Measurements from ENCODE around the gene TMPRSS9. TPM values are rescaled to one million over a fixed set of nuclear protein-coding genes. Genes with fewer than 3 reads are reported as not detected.

TMPRSS9 gene
- total RNA-seq, 1 experiment from 2014 or later: not detected

- BruUV-seq (replicated peaks): no TSS peak
- DNase-seq: peak; percentile 46
- Histone ChIP-seq H3K27ac (ENCODE audit: low read length) (no peak overlapping the region), H3K4me3 (ENCODE audit: low read length) (no peak overlapping the region), H3K36me3 (ENCODE audit: low read depth, low read length) (no peaks in the 10 kb centered on the region), H3K9ac (ENCODE audit: low read length) (no peak overlapping the region), H4K20me1 (ENCODE audit: low read length) (no peaks in the 10 kb centered on the region), H2AFZ (ENCODE audit: low read length) (no peak overlapping the region), H3K79me2 (ENCODE audit: low read length) (no peaks in the 10 kb centered on the region), H3K9me2 (replicated peaks; ENCODE audit: low read length) (no peaks in the 10 kb centered on the region), H3K27me3 (ENCODE audit: low read length) (no peaks in the 10 kb centered on the region), H3K4me2 (ENCODE audit: low read length) (no peak overlapping the region), H3K4me1 (ENCODE audit: insufficient read depth, low read length) (no peaks in the 10 kb centered on the region), H3F3A (ENCODE audit: low read length, unreplicated experiment) (no peaks in the 10 kb centered on the region), H3K9me3 (ENCODE audit: low read length) (no peaks in the 10 kb centered on the region)
- ATAC-seq: peak; percentile 90
- TF ChIP-seq EZH2 (IDR thresholded peaks at IDR 0.05; ENCODE audit: low read length, unreplicated experiment): no peak
- TF ChIP-seq EZH2phosphoT487 (IDR thresholded peaks at IDR 0.05; ENCODE audit: borderline replicate concordance, low read length): no peak
- peak; percentile 67 for TF ChIP-seq CTCF (conservative IDR thresholded peaks at IDR 0.05; ENCODE audit: low read depth, low read length)
- CTCF ChIA-PET: interaction anchor here (0.6 kb wide), 1 partner anchor 8 kb away, joined by 3 read pairs; no protein-coding TSS in a partner anchor
- intact Hi-C loops (cut with micrococcal nuclease): loop anchor here (1.0 to 10.0 kb wide), 2 partner anchors 81 to 160 kb away; partner anchors contain the start of genes PLEKHJ1 and SF3A2
- POLR2A ChIA-PET (ENCODE audit: unreplicated experiment): no interaction called here
These were observed 44.2 kb upstream of the TMPRSS9 start for GRCh38 chr19:2315818-2316353.

GRCh38 chr19:2317300-2317699 is 42.8 kb upstream of the TMPRSS9 start:
- Histone ChIP-seq H3F3A (ENCODE audit: low read length, unreplicated experiment) (no peaks in the 10 kb centered on the region), H3K27ac (ENCODE audit: low read length) (no peak overlapping the region), H2AFZ (ENCODE audit: low read length) (no peak overlapping the region), H4K20me1 (ENCODE audit: low read length) (no peaks in the 10 kb centered on the region), H3K9me2 (replicated peaks; ENCODE audit: low read length) (no peaks in the 10 kb centered on the region), H3K4me1 (ENCODE audit: insufficient read depth, low read length) (no peaks in the 10 kb centered on the region), H3K4me3 (ENCODE audit: low read length) (no peak overlapping the region), H3K36me3 (ENCODE audit: low read depth, low read length) (no peaks in the 10 kb centered on the region), H3K4me2 (ENCODE audit: low read length) (no peak overlapping the region), H3K79me2 (ENCODE audit: low read length) (no peaks in the 10 kb centered on the region), H3K9me3 (ENCODE audit: low read length) (no peaks in the 10 kb centered on the region), H3K9ac (ENCODE audit: low read length) (no peak overlapping the region), H3K27me3 (ENCODE audit: low read length) (no peaks in the 10 kb centered on the region)
- ATAC-seq (no peak), DNase-seq (no peak)
- CTCF ChIA-PET: no interaction called here
- BruUV-seq (replicated peaks): no TSS peak
- POLR2A ChIA-PET (ENCODE audit: unreplicated experiment): no interaction called here
- TF ChIP-seq CTCF (conservative IDR thresholded peaks at IDR 0.05; ENCODE audit: low read depth, low read length) (no peak), EZH2 (IDR thresholded peaks at IDR 0.05; ENCODE audit: low read length, unreplicated experiment) (no peak), EZH2phosphoT487 (IDR thresholded peaks at IDR 0.05; ENCODE audit: borderline replicate concordance, low read length) (no peak)
- intact Hi-C loops (cut with micrococcal nuclease): loop anchor here (10.0 kb wide), 1 partner anchor 82 kb away; the partner anchor contains the start of genes PLEKHJ1 and SF3A2

GRCh38 chr19:2317756-2318155 is 42.3 kb upstream of the TMPRSS9 start:
- no peak overlapping the region for H2AFZ ChIP-seq (ENCODE audit: low read length)
- H3K36me3 ChIP-seq (ENCODE audit: low read depth, low read length): no peaks in the 10 kb centered on the region
- no peaks in the 10 kb centered on the region for H3K9me3 ChIP-seq (ENCODE audit: low read length)
- ChIA-PET POLR2A (ENCODE audit: unreplicated experiment) (no interaction called here), CTCF (no interaction called here)
- DNase-seq (no peak), ATAC-seq (no peak)
- no peak overlapping the region for H3K4me2 ChIP-seq (ENCODE audit: low read length)
- no peak overlapping the region for H3K4me3 ChIP-seq (ENCODE audit: low read length)
- H3K9ac ChIP-seq (ENCODE audit: low read length): no peak overlapping the region
- H3K27me3 ChIP-seq (ENCODE audit: low read length): no peaks in the 10 kb centered on the region
- no peaks in the 10 kb centered on the region for H4K20me1 ChIP-seq (ENCODE audit: low read length)
- H3F3A ChIP-seq (ENCODE audit: low read length, unreplicated experiment): no peaks in the 10 kb centered on the region
- TF ChIP-seq CTCF (conservative IDR thresholded peaks at IDR 0.05; ENCODE audit: low read depth, low read length) (no peak), EZH2 (IDR thresholded peaks at IDR 0.05; ENCODE audit: low read length, unreplicated experiment) (no peak), EZH2phosphoT487 (IDR thresholded peaks at IDR 0.05; ENCODE audit: borderline replicate concordance, low read length) (no peak)
- H3K9me2 ChIP-seq (replicated peaks; ENCODE audit: low read length): no peaks in the 10 kb centered on the region
- no peaks in the 10 kb centered on the region for H3K79me2 ChIP-seq (ENCODE audit: low read length)
- BruUV-seq (replicated peaks): no TSS peak
- no peak overlapping the region for H3K27ac ChIP-seq (ENCODE audit: low read length)
- no peaks in the 10 kb centered on the region for H3K4me1 ChIP-seq (ENCODE audit: insufficient read depth, low read length)
- intact Hi-C loops (cut with micrococcal nuclease): loop anchor here (10.0 kb wide), 1 partner anchor 83 kb away; the partner anchor contains the start of genes PLEKHJ1 and SF3A2

All from PC-3 (cell line).